Fibroblast of lung (primary cell): ENCODE measurements around the gene PSME3IP1.
"Not testable (repeated sequence)": the region's sequence is repeated elsewhere in the genome, so short reads cannot be mapped to it uniquely, and the experiment has no call there.

Experiments
- EZH2 ChIP-seq: IDR thresholded peaks from 2 replicates; pipeline ENCODE4 v1.5.1; 2012; ENCODE audit warnings: low read length, control low read depth, mild to moderate bottlenecking; ENCODE audit errors: missing control alignments
- TF ChIP-seq, protein P1 (sequence below), 2 donors: IDR thresholded peaks in 1 of 2; conservative IDR thresholded peaks in 1 of 2; 1 replicate in 1 of 2; 2 replicates in 1 of 2; pipeline ENCODE4 v1.5.1; 2011 to 2012; ENCODE audit warnings: low read length in 2 of 2, control low read depth in 1 of 2, inconsistent platforms in 1 of 2, low read depth in 1 of 2, mild to moderate bottlenecking in 1 of 2

GRCh38 chr16:57200926-57201325 is 15.1 kb upstream of the PSME3IP1 start:
- TF ChIP-seq, protein P1, sequence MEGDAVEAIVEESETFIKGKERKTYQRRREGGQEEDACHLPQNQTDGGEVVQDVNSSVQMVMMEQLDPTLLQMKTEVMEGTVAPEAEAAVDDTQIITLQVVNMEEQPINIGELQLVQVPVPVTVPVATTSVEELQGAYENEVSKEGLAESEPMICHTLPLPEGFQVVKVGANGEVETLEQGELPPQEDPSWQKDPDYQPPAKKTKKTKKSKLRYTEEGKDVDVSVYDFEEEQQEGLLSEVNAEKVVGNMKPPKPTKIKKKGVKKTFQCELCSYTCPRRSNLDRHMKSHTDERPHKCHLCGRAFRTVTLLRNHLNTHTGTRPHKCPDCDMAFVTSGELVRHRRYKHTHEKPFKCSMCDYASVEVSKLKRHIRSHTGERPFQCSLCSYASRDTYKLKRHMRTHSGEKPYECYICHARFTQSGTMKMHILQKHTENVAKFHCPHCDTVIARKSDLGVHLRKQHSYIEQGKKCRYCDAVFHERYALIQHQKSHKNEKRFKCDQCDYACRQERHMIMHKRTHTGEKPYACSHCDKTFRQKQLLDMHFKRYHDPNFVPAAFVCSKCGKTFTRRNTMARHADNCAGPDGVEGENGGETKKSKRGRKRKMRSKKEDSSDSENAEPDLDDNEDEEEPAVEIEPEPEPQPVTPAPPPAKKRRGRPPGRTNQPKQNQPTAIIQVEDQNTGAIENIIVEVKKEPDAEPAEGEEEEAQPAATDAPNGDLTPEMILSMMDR (conservative IDR thresholded peaks at IDR 0.05 in 1 of 2, IDR thresholded peaks at IDR 0.05 in 1 of 2; ENCODE audit: low read depth in 1 of 2, low read length in 2 of 2): not testable (repeated sequence)
- TF ChIP-seq EZH2: not testable (repeated sequence)
